ENCODE data around the gene AGAP1.
"Not testable (repeated sequence)": the region's sequence is repeated elsewhere in the genome, so short reads cannot be mapped to it uniquely, and the experiment has no call there.

The AGAP1 gene

DNA sequence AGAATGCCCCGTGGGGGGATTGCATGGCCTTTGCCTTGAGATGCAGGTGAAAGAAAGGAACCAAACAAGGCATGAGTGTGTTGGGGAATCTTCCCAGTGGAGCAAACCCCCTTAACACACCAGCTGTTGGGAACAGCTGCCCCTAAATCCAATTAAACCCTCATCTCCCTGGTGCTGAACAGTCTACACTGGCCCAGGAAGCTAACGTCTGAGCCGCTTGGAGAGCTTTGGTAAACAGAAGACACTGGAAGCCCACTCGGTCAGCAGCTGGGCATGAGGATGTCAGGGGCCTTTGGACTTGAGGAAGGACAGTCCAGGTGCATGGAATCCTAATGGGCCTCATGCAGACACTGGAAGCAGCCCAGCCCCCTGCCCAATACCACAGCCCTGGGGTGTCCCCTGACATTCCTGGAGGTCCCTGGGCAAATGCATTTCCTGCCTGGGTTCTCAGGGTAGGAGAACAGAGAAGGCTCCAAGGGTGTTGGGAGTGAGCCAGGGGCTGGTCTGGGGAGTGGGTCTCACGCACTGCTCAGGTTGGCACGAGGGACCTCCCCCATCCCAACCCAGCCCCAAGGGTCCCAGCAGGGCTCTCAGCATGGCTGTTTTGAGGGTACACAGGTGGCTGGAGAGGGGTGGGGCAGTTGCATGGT, 636.6 kb downstream of the AGAP1 start:
- TF ChIP-seq, protein P1, sequence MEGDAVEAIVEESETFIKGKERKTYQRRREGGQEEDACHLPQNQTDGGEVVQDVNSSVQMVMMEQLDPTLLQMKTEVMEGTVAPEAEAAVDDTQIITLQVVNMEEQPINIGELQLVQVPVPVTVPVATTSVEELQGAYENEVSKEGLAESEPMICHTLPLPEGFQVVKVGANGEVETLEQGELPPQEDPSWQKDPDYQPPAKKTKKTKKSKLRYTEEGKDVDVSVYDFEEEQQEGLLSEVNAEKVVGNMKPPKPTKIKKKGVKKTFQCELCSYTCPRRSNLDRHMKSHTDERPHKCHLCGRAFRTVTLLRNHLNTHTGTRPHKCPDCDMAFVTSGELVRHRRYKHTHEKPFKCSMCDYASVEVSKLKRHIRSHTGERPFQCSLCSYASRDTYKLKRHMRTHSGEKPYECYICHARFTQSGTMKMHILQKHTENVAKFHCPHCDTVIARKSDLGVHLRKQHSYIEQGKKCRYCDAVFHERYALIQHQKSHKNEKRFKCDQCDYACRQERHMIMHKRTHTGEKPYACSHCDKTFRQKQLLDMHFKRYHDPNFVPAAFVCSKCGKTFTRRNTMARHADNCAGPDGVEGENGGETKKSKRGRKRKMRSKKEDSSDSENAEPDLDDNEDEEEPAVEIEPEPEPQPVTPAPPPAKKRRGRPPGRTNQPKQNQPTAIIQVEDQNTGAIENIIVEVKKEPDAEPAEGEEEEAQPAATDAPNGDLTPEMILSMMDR (IDR thresholded peaks at IDR 0.05; ENCODE audit: low read depth, low read length): no peak
- DNase-seq (ENCODE audit: low read depth in 2 of 2): no peak
- no peak overlapping the region for H3K4me3 ChIP-seq (replicated peaks in 1 of 2; ENCODE audit: low read depth in 2 of 2, low read length in 2 of 2)

DNA sequence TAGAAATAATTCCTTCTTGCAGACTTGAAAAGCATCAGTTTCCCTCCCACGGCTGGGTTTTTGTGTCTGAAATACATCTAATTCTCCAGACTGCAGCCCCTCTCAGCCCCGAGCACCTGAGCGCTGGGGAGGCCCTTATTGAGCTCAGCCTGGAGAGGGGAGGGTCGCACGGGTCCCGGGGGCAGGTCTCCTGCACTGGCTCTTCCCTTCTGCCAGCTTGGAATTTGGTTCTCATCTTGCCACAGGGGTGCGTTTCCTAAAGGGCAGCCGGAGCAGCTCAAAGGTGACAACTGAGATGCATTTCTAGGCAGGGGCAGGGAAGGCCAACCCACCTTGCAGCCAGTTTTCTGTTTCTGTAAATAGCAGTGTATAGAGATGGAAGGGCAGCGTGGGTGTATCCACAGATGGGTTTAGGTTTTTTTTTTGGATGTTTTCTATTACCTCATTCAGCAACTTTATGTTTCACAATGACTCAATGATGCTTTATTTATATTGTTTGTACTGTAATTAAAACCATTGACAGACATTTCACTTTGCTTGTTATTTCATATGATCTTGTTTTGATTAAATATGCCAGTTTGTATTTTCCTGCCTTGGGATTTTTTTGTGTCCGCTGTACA, 637.3 kb downstream of the AGAP1 start:
- H3K4me3 ChIP-seq (replicated peaks in 1 of 2; ENCODE audit: low read depth in 2 of 2, low read length in 2 of 2): no peak overlapping the region
- no peak for DNase-seq (ENCODE audit: low read depth in 2 of 2)
- TF ChIP-seq, protein P1 (IDR thresholded peaks at IDR 0.05; ENCODE audit: low read depth, low read length): no peak

DNA sequence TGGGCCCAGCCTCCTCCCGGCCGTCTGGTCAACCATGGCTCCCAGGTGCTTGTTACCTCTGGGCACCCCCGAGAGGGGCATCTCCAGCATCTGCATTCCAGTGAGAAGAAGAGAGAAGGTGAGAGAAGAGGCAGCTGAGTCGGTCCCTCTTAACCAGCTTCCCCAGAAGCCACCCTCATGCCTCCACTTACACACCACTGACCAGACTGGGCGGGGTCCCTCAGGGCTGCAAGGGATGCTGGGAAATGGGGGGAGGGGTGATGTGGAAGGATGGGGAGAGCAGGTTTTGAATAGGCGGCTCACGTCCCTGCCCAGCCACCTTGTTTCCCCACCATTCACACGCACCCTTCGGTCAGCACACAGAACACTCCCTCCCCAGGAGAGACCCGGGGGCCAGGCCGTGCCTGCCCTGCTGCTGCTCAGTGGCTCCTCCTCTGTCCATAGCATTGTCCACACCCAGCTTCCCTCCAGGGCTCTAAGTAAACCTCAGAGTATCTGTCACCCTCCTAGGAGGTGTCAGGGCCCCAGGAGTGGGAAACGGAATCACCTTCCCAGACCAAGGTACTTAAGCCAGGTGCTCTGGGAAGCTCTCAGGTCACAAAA, 639.7 kb downstream of the AGAP1 start:
- no peak for DNase-seq (ENCODE audit: low read depth in 2 of 2)
- TF ChIP-seq, protein P1 (IDR thresholded peaks at IDR 0.05; ENCODE audit: low read depth, low read length): peak; percentile 5
- no peak overlapping the region for H3K4me3 ChIP-seq (replicated peaks in 1 of 2; ENCODE audit: low read depth in 2 of 2, low read length in 2 of 2)

DNA sequence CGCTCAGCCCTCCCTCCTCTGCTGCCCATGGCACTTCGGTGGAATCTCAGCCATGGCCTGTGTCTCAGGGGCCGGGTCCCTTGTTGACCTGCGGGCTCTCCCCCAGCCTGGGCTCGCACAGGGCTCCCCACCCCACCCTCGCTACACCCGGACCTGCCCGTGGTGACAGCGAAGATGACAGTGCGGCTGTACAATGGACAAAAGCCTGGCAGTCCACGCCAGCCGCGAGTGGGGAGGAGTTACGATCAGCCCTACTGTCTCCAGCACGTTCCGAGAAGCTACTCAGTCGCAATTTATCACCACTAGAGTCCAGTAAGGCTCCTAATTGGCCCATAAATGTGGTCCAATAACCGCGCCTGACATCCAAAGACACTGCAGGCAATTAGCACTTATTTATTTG, 642.7 kb downstream of the AGAP1 start:
- no peak for DNase-seq (ENCODE audit: low read depth in 2 of 2)
- TF ChIP-seq, protein P1 (IDR thresholded peaks at IDR 0.05; ENCODE audit: low read depth, low read length): no peak
- no peak overlapping the region for H3K4me3 ChIP-seq (replicated peaks in 1 of 2; ENCODE audit: low read depth in 2 of 2, low read length in 2 of 2)

DNA sequence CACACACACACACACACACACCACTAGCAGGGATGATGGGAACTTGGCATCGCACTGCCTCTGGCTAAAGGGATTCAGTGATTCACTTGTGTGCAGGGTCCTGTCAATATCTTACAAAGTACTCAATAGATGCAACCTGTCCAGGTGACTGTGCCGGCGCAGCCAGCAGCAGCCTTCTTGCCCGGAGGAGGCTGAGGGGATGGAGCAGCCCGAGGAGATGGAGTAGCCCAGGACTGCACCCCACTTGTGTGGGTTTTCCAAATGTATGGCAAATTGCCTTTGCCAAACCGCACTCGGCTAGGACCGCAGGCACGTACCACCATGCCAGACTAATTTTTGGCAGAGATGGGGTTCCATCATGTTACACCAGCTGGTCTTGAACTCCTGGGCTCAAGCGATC, 643.2 kb downstream of the AGAP1 start:
- no peak for DNase-seq (ENCODE audit: low read depth in 2 of 2)
- no peak overlapping the region for H3K4me3 ChIP-seq (replicated peaks in 1 of 2; ENCODE audit: low read depth in 2 of 2, low read length in 2 of 2)
- TF ChIP-seq, protein P1 (IDR thresholded peaks at IDR 0.05; ENCODE audit: low read depth, low read length): no peak

DNA sequence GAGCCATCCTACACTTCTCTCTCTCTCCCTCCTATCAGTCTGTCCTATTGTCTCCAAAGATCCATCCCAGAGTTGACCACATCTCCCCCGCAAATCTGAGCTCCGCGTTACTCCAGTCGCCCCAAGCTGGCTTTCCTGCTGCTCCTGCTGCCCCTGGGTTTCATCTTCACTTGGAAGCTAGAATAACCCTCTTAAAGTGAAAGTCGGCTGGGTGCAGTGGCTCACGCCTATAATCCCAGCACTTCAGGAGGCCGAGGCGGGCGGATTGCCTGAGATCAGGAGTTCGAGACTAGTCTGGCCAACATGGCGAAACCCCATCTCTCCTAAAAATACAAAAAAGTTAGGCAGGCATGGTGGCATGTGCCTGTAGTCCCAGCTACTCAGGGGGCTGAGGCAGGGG, 647.8 kb downstream of the AGAP1 start:
- not testable (repeated sequence) for DNase-seq (ENCODE audit: low read depth in 2 of 2); H3K4me3 ChIP-seq (replicated peaks in 1 of 2; ENCODE audit: low read depth in 2 of 2, low read length in 2 of 2)

DNA sequence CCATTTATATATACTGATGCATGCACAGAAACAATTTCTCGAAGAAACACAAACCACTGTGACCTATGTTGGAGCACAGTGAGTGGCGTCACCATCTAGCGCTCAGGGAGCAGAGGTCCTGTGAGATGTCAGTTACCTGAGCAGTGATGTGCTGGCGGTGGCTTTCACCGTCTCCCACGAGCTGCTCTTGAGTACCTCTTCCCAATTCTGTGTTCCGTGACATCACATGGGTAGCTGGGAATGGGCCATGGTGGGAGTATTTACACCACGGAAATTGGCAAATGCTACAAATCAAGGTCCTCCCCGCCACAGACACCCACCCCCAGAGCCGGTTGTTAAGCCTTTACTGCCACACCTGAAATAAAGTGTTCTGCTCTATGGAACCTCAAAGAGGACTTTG, 650.0 kb downstream of the AGAP1 start:
- TF ChIP-seq, protein P1 (IDR thresholded peaks at IDR 0.05; ENCODE audit: low read depth, low read length): no peak
- H3K4me3 ChIP-seq (replicated peaks in 1 of 2; ENCODE audit: low read depth in 2 of 2, low read length in 2 of 2): no peak overlapping the region
- no peak for DNase-seq (ENCODE audit: low read depth in 2 of 2)

All from cardiac fibroblast (primary cell).